Measurements from ENCODE around the gene TSEN54.
"Not testable (repeated sequence)": the region's sequence is repeated elsewhere in the genome, so short reads cannot be mapped to it uniquely, and the experiment has no call there.

TSEN54 gene

DNA sequence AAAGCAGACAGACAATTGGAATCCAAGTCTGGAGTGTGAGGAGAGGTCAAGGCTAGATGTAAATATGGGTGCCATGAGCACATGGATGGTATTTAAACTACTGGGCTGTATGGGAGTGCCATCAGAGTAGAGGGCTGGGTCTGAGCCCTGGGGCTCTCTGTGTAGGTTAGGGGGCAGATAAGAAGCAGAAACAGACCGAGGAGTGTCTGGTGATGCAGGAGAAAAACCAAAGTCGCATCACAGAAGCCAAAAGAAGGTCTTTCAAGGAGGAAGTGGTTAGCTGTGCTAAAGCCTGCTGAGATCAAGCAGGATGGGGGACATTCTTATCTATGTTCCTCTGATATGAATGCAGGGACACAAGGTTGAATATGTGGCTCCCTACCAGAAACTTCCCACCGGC, 1.9 kb downstream of the TSEN54 start:
- peak; percentile 18 for DNase-seq (ENCODE audit: low read depth)

DNA sequence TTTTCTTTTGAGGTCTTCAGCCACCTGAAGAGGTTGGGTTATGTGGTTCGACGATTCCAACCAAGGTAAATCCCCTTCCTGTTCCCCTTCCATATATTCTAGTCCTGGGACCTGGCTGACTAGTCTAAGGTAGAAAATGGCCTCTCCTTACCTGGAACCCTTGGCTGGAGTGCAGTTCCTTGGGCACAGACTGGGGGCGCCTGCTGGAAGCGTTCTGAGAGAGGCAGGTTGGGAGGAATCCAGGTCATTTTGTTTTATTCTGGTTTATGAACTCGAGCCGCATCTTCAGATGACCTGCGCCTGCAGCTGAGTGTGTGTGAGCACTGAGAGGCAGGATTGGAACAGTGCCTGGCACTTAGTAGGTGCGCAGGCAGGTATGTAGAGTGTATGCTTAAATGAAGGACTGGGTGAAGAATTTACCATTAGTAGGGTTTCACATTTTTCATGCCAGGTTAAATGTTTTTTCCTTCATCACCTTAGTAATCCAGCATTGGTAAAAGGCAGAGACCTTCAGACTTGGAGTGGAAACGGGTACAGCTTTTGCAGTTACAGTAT, 2.7 kb downstream of the TSEN54 start:
- DNase-seq (ENCODE audit: low read depth) = no peak

- DNase-seq (ENCODE audit: low read depth) = not testable (repeated sequence)
Observed at GRCh38 chr17:75520413-75520812, 4.1 kb downstream of the TSEN54 start.

GRCh38 chr17:75521290-75521689, 5.0 kb downstream of the TSEN54 start:
- DNase-seq (ENCODE audit: low read depth) = no peak

DNA sequence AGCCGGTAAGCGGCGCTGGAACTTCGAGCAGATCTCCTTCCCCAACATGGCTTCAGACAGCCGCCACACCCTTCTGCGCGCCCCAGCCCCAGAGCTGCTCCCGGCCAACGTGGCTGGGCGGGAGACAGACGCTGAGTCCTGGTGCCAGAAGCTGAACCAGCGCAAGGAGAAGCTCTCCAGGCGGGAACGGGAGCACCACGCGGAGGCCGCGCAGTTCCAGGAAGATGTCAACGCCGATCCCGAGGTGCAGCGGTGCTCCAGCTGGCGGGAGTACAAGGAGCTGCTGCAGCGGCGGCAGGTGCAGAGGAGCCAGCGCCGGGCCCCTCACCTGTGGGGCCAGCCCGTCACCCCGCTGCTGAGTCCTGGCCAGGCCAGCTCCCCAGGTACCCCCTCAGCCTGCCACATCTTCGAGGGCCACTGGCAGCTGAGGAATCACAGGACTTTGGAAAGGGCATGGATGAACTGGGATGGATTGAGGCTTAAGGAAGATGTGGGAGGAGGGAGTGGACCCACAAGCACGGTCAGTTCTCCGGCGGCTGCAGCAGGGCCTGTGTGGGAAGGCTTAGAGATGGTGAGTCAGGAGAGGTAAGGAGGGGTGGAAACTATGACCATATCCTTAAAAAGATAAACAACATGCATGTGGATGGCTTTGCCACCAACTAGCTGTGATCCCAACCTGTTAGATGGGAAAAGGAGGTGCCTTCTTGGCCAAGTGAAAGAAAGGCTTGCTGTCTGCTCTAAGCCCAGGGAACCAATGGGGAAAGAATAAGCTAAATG, 5.8 kb downstream of the TSEN54 start:
- no peak for DNase-seq (ENCODE audit: low read depth)

DNA sequence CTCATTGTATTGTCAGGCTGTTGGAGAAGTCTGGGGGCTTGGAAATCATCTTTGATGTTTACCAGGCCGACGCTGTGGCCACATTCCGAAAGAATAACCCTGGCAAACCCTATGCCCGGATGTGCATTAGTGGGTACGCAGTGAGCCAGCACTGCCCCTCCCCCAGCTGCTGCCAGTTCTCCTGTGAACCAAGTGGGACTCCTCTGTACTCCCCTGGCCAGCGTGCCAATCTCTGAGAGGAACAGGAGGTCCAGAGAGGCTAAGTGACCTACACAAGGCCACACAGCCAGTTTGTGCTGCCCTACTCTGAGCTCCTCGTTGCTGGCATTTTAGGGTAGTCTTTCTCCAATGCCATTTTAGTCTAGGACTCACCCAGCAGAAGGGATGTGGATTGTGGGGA, 7.3 kb downstream of the TSEN54 start:
- DNase-seq (ENCODE audit: low read depth) = no peak

DNA sequence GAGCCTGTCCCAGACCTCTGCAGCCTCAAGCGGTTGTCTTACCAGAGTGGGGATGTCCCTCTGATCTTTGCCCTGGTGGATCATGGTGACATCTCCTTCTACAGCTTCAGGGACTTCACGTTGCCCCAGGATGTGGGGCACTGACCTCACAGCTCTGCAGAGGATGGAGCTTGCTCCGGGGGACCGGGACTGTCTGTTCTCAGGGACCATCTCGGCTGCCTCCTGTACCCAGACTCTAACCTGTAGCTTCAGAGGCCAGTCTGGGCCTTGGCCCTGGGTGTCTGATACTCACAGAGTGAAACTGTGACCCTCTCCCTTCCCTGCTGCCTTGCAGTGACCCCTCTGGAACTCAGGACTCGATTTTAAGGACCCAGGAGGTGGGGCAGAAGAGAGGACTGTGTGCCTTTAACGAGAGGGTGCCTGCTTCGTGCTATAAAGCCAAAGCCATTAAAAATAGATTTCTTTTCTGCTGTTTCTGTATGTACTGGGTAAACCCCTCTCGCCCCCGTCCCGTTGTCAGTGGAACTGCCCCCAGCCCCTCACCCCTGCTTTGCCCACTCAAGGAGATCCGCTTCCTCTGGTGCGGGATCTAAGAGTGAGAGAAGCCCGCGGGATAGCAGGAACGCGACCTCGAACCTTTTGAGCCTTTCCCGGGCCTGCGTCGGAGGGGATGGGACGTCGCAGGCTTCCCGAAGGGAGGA, 8.1 kb downstream of the TSEN54 start:
- no peak for DNase-seq (ENCODE audit: low read depth)

- DNase-seq (ENCODE audit: low read depth) = peak; percentile 88
Observed at GRCh38 chr17:75524970-75525805, 8.9 kb downstream of the TSEN54 start, which contains the start of gene LLGL2. Gene LLGL2, plus strand, starts transcription at chr17:75525697. Its CDS starts 17,730 bp downstream, at chr17:75543427.

DNA sequence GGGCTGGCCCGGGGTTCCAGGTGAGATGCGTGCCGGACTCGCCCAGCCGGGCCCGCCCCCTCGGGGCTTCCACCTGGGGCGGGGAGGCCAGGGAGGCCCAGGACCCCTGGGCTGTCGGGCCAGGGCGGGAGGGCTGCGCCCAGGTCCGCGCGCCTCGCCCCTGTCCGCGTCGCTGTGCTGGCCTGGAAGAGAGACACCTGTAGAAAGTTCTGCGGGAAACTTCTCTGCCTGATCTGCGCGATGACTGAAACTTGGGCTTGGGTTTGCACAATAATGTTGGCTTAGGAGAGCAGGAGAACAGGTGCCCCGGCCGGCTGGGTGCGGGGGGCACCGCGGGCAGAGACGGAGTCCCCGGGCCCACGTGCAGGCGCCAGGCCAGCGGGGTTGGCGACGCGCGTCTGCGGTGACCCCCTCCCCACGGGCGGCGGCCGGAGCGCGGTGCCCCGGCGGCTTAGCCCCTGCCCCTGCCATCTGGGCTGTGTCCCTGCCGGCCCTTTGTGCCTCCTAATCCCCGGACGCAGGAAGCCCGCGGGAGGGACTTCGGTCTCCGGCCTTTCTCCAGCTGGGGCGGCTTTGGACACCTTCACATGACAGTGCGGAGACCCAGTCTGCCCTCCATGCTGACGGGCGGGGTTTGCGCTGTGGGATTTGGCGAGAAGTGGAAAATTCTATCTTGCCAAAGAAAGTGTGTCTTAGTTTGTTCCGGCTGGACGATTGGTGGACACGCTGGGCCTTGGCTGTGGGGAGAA, 9.7 kb downstream of the TSEN54 start:
- no peak for DNase-seq (ENCODE audit: low read depth)

DNA sequence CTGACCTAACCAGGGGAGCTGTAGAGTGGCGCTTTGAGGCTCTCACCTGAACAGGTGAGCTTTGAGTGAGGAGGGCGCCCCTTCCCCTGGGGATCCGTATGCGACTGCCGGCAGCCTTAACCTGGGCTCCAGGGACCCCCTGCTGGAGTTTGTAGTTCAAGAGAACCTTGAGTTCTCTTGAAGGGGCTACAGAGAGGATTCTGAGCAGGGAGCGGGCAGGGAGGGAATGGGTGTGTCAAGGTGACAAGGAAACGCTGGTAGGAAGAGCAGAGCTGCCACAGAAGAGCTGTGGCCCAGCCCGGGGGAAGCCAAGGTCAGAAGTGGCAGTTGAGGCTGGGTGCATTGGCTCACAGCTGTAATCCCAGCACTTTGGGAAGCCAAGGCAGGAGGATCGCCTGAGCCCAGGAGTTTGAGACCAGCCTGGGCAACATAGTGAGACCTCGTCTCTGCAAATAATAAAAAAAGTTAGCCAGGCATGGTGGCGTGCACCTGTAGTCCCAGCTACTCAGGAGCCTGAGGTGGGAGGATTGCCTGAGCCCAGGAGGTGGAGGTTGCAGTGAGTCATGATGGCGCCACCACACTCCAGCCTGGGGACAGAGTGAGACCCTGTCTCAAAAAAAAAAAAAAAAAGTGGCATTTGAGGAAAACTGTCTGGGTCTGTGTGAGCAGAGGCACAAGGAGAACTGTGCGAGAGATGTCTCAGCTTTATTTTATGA, 10.4 kb downstream of the TSEN54 start:
- DNase-seq (ENCODE audit: low read depth) = no peak

GRCh38 chr17:75530837-75531720, 14.8 kb downstream of the TSEN54 start:
- DNase-seq (ENCODE audit: low read depth) = no peak

DNA sequence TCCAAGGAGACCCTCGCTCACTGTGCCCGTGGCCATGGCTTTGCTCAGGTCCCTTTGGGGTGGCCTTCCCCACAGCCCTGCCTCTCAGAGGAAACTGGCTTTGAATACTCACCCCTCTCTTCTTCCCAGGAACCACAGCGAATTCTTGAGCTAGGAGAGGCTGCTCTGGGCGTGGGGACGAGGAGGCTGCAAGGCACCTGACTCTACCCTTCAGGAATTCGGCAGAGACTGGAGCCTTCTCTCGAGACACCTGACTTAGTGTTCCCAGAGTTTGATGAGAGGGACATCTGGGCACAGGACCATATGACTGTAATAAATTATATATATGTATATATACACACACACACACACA, 15.4 kb downstream of the TSEN54 start:
- no peak for DNase-seq (ENCODE audit: low read depth)

DNA sequence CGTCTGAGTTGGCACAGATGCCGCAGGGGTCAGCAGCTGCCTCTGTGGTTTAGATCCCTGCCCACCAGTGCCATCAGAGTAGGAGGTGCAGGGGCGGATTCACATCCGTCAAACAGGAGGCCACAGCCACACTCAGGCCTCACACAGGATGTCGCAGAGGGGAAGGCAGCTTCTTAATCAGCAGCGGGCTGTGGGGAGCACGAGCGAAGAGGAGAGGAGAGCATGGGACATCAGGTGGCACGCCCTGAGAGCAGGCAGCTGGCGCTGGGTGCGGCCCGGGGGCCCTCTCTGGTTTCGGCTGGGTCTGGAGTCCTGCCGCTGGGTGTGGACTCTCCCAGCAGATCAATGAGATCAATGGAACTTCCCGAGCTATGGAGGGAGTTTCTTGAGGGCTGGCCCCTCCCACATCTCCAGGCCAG, 18.8 kb downstream of the TSEN54 start:
- peak; percentile 41 for DNase-seq (ENCODE audit: low read depth)

DNA sequence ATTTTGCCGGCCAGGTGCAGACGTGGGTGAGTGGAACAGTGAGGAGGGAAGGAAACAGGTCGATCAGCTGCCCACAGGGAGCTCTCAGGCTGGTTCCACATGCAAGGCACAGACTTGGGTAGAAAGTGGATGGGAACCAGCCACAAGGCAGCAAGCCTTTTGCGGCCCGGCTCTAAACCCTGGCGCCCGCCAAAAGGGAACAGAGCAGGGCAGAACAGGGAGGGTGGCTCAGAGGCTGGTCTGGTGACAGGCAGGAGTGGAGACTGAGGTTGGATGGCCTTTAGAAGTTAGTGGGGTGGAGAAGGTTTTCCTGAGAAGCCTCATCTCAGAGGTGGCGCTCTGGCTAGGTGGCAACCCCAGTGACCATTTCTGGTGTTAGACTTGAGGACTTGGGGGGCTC, 19.5 kb downstream of the TSEN54 start:
- DNase-seq (ENCODE audit: low read depth) = no peak

- DNase-seq (ENCODE audit: low read depth) = no peak
Observed at GRCh38 chr17:75536366-75536765, 20.0 kb downstream of the TSEN54 start.

DNA sequence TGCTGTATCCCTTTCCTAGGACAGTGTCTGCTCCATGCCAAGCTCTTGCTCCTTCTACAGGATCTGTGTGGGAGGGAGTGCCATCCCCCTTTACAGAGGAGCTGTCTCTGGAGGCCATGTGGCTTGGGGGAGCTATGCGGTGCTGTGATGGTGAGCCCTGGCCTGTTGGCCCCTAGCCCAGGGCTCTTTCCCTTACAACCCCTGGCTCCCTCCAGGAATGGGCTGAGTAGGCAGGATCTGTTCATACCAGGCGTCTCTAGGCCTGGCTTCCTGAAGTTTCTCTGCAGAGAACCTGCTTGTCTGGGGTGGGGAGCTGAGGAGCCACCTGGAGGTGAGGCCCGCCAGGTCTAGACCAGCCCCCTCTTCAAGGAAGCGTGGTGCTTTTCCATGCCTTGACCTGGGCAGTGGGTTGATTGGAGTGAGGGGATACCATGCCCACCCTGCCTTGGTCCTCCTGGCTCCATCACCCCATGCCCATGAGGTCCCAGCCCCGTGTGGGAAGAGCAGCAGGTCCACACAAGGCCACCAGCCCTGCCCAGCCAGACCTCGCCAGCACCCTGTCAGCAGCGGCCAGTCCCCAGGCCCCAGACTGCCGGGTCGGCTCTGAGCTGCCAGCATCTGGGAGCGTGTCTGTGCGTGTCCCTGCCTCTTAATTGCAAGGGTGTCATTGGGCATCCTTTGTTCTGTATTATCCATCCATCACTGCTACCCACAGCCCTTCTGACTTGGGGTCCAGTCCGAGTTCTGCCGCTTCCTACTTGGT, 23.8 kb downstream of the TSEN54 start:
- DNase-seq (ENCODE audit: low read depth) = no peak

GRCh38 chr17:75540923-75541503, 24.7 kb downstream of the TSEN54 start:
- DNase-seq (ENCODE audit: low read depth) = no peak

GRCh38 chr17:75542229-75542628, 25.9 kb downstream of the TSEN54 start:
- DNase-seq (ENCODE audit: low read depth) = no peak

Data from activated T-helper 1 cell treated with Interleukin-2 at 50 U/mL for 16 hours (primary cell).